Activated CD8-positive, alpha-beta memory T cell treated with anti-CD3 and anti-CD28 coated beads for 1 hour (primary cell): Measurements from ENCODE around the gene CYP4A22.
"Not testable (repeated sequence)": the region's sequence is repeated elsewhere in the genome, so short reads cannot be mapped to it uniquely, and the experiment has no call there.

Experiments used
- DNase-seq, 2 donors: peaks; one replicate each; pipeline ENCODE4 v3.0.0-alpha.2; 2020; ENCODE audit warnings: low read depth in 1 of 2; ENCODE audit errors: extremely low read depth in 1 of 2

The CYP4A22 gene

DNA sequence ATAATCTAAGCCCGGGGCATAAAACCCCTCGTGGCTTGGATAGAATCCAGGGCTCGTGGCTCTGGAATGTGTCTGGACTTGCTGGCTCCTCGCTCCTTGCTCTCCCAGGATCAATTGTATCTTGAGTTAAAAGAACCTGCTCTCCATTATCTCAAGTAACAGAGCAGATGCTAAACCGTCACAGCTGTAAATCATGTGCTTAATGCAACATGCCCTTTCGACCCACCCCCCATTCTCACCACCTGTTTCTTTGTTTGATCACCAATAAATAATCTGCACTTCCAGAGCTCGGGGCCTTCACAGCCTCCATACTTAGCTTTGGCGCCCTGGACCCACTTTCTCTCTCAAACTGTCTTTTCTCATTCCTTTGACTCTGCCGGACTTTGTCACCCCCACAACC lies 11.9 kb downstream of the CYP4A22 start:
- not testable (repeated sequence) for DNase-seq

DNA sequence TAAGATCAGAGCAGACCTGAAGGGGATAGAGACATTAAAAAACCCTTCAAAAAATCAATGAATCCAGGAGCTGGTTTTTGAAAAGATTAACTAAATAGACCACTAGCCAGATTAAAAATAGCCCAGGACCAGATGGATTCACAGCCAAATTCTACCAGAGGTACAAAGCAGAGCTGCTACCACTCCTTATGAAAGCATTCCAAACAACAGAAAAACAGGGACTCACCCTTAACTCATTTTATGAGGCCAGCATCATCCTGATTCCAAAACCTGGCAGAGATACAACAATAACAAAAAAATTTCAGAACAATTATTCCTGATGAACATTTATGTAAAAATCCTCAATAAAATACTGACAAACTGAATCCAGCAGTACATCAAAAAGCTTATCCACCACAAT lies 19.2 kb downstream of the CYP4A22 start:
- not testable (repeated sequence) for DNase-seq

DNA sequence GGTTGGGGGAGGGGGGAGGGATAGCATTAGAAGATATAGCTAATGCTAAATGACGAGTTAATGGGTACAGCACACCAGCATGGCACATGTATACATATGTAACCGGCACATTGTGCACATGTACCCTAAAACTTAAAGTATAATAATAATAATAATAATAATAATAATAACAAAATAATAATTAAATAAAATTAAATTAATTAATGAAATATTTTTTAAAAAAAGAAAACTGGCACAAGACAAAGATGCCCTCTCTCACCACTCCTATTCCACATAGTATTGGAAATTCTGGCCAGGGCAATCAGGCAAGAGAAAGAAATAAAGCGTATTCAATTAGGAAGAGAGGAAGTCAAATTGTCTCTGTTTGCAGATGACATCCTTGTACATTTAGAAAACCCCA lies 20.7 kb downstream of the CYP4A22 start:
- not testable (repeated sequence) for DNase-seq

DNA sequence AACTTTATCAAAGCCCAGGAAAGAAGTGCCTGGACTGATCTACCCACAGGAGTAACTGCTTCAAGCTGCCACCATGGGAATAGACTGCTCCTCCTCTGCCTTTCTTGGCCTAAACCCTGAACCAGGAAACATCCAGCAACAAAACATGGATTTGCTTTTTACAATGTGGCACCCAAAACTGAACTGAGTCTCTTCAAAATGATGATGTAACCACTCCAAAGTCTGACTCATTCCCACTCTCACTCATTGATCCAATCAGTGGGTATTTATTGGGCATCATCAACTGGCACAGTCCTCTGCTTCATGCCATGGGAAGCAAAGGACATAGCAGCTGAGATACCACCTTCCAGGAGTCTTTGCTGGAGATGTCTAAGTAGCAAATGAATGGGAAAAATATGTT lies 23.5 kb downstream of the CYP4A22 start:
- no peak for DNase-seq

DNA sequence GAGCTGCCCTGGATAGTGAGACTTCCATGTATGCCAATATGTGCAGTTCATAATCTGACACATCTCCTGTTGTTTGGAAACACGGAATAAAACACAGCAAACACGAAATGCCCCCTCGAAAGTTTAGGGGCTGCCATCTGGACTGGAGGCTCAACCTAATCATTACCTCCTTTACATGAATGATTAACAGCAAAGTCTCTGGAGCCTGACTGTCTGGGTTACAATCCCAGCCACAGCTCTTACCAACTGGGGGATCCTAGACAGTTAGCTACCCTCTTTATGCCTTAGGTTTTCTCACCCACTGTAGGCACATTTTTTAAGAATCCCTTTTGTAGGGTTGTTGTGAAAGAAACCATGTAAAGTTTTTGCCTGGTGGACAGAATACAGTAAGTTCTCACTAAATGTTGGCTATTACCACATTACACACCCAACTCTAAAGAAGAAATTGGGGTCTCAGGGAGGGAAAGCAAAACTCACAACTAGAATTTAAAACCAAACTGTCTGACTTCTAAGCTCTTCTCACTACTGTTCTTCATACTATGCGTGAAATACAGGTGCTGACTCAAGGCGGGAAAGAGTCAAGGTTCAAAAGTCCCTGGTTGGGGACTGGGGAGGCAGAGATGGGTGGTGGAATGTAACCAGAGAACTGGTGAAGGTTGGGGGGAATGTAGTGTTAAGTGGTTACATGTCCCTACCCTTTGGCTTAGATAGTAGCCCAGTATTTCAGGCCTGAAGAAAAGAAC lies 24.2 kb downstream of the CYP4A22 start:
- no peak for DNase-seq

DNA sequence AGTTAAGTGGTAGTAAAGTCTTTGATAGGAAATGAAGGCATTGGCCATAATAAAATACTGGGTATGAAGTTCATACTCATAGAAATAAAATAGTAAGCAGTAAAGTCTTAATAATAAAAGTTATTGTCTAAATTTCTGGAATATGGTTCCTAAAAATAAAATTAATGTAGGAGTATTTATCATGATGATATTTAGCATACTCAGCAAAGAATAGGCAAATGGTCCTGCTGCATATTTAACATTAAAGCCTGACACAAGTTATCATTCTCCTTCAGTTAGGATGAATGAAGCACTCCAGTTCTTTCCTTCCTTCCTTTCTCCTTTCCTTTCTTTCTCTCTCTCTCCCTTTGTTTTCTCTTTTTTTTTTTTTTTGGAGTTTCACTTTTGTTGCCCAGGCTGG lies 27.3 kb downstream of the CYP4A22 start:
- DNase-seq, result no peak

DNA sequence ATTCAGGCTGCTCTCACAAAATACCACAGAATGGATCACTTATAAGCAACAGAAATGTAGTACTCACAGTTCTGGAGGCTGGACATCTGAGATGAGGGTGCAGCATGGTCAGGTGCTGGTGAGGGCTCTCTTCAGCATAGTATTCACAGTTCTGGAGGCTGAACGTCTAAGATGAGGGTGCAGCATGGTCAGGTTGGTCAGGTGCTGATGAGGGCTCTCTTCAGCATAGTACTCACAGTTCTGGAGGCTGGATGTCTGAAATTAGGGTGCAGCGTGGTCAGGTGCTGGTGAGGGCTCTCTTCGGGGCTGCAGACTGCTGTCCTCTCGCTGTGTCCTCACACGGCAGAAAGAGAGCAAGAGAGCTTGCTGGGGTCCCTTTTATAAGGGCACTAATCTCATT lies 35.5 kb downstream of the CYP4A22 start:
- no peak for DNase-seq

DNA sequence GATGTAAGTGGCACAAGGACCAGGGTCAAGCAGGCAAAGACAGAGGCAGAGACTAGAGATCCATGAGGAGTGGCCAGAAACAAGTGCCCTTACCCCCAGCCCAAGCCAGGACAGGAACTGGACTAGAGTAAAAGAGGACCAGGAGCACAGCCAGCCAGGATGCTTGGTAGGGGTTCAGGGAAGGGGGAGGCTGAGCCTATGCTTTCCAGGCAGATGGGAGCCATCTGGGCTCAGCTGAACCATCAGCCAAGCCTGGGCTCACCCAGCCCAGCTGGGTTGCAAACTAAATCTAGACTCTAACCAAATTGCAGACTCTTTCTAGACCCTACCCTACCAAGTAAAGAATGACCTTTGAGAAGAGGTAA lies 37.4 kb downstream of the CYP4A22 start:
- DNase-seq, result no peak

DNA sequence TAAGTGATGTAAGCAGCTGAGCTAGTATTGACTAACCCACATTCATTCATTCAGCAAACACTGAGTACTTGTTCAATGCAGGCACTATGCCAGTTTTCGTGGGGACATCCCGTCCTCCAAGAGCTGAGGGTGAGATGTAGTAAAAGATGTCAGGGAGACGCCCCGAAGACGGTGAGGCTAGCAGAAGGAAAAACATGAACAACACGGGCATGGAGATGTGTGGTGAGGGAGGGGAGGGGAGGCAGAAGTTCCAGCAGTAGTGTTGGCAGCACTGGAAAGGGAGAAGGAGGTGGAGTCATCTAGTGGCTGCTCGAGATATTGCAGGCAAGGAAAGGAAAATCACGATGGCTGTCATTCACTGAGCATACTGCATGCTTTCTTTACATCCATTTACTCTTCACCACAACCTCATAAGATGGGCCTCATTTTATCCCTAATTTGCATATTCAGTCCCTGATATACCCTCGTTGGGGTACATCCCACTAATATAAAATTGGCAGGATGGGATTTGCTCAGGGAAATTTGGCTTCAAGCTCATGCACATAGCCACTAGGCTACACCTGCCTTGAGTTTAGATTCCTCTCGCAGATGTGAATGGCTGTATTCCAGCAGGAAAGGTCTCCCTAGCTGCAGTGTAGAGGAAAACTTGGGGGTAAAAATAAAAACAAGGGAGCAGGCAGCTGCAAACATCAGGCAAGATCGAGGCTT lies 38.1 kb downstream of the CYP4A22 start:
- DNase-seq, result no peak

DNA sequence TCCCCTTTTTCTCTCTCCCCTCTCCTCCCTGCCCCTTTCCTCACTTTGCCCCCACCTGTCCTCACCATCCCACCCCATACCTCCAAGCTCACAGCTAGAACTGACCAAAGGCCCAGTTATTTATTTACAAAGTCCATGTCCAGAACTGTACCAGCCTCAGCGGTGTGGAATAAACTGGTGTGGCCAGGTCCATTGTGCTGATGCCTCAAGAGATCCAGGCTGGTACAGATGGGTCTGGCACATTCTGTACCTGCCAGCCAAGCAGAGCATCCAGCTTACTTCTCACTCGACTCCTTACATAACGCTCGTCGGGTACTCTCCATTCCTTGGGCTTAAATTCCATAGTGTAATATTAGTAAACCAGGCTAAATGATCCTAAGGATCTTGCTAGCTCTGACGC lies 40.8 kb downstream of the CYP4A22 start:
- no peak for DNase-seq

DNA sequence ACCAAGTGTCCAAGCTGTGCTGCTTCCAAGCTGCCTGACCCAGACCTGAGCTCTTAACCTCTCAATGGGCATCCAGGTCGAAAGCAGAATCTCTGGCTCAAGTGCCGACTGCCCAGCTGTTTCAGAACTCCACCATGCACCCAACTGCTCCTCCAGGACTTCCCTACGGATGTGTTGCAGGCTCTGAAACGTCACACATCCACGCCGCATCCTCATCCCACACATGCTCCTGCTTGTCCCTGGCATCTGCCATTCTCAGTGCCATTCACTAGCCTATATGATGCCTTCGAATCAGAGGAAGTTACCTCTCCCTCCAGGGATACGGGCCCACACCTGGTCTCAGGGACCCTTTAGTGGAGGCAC lies 41.4 kb downstream of the CYP4A22 start:
- no peak for DNase-seq

DNA sequence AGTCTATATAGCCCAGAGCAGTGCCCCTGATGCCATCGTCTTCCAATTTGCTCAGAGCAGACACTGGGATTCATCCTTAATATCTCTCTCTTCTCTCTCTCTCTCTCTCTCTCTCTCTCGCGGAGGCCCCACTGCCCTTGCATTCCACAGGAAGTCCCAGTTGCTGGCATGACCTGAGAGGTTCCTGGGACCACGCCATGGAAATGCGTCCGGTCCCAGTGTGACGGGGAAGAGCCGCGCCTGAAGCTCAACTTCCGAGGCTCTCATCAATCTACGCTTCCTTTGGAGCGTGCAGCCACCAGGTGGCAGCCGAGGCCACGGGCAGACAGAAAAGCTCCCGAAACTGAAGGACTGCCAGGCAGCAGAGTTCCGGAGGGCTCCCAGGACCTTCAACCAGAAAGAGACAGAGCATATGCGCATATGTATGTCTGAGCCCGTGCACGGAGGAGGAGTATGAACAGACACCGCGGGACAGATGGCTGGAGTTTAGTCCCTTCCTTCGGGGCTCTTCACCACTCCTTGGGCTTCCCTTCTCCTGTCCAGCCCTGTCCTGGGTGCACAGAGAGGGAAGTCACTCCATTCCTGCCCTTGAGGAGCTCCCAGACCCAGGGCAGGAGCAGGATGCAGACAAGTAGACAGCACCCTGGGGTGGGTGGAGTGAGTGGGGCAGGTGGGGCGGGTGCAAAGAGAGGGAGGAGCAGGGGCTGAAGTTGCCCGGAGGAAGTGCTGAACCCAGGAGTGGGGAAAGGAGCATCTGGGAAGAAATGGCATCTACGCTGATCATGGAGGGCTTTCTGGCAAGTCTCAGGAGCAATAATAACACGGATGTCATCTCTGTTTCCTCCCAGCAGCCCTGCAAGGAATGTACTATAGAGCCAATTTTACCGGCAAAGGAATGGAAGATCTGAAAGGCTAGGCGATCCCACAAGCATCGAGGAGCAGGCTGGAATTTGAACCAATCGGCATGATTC lies 42.1 kb downstream of the CYP4A22 start:
- DNase-seq, result peak; percentile 12 to 54

DNA sequence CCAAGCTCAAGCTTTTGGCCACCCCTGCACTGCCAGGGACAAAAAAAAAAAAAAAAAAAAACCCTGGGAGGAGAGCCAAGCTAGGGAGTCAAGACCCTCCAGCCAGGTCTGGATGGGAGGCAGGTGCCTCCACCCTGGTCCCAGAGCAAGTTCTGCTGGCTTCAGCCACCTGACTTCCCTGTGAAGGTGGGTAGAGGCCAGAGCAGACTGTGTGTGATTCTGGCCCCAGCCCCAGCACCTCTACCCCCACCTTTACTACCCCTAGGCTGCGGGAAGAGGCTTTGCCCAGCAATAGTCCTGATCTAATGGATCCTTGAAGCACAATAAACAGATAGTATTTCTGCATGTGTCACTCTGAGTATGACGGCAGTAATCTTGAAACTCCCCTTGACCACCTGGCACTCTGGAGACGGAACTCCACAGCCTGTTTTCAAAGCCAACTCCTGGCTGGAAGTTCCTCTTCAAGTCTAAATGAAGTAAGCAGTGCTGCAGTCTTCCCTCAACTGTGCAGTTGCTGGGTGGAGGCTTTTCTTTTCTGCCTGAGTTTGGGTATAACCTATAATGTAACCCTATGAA lies 42.8 kb downstream of the CYP4A22 start:
- DNase-seq, result no peak

DNA sequence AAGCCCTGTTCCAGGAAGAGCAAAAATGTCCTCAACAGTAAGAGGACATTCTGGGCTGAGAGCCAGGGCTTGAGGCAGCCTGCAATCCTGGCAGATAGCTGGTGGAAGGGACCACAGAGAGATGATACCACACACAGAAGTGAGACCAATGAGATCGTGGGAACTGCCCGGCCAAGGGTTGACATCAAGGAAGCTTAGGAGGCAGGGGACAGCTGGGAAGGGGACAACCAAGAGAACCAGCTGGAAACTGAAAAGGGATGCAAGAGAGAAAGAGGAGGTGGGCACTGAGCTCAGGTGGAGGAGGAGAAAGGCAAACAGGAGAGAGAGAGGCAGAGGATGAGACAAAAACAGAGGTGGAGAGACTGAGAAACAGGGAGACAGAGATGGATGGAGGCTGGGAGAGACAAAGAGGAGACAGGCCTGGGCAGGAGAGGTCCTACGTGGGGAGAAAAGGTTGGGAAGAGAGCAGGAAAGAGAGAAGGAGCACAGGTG lies 43.4 kb downstream of the CYP4A22 start:
- no peak for DNase-seq

DNA sequence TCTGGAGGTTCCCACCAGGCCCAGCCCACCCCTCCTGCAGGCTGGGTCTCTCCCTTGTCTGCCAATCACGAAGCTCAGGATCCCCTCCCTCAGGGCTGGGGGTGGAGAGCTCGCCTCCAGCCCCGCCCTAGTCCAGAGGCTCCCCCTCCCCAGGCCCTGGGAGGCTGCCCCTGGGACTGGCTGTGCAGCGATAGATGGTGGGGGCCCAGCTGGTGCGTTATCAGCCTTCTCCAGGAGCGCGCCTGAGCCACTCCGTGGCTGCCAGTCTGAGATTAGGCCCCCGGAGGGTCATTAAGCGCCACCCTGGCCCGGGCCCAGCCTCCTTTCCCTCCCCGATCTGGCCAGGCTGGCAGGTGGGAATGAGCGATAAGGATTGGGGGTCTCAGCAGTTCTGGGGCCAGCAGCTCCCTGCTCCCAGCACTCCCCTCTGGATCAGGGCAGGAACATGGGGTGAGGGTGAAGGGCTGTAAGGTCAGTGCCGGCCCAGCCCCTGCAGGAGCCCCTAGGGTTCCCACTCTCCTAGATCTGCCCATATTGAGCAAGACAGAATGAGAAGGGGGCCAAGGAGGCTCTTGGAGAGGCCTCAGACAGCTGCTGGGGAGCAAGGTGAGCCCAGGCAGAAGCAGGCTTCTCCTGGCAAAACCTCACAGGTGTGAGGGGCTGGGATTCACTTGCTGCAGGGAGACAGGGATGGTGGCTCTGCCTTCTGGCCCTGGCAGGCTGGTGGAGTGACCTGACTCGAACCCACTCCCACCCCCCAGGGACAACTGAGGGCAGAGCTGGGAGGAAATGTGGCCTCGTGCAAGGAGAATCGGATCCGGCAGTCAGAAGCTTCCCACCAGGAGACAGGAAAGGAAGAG lies 44.1 kb downstream of the CYP4A22 start:
- no peak for DNase-seq

DNA sequence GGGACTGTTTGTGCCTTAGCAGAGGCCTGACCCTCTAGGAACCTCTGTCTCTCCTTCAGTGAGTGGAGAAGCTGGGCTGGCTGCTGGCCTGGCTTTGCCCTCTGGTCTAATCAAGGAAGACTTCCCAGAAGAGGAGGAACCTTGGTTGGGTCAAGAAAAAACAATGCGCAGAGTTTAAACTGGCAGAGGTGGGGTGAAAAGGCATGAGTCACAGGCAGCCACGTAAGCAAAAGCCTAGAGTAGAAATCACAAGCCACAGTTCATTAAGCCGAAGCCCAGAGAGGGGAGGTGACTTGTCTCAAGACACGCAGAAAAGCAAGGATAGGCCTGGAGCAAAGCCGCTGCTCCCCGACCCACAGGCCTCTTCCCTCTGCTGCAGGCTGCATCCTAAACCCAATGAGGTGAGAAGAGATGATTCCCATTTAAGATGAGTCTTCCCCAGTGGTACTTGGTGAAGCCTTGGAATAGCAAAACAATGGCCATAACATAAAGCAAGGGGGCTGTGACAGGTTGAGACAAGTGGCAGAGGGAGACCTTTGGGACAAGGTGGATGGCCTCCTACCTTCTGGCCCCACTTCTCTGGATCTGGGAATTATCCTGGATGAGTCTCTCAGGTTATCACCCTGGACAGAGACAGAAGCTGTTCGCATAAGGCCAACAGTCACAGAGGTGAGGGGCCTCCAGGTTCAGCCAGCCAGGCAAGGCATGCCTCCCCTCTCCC lies 44.9 kb downstream of the CYP4A22 start:
- no peak for DNase-seq

DNA sequence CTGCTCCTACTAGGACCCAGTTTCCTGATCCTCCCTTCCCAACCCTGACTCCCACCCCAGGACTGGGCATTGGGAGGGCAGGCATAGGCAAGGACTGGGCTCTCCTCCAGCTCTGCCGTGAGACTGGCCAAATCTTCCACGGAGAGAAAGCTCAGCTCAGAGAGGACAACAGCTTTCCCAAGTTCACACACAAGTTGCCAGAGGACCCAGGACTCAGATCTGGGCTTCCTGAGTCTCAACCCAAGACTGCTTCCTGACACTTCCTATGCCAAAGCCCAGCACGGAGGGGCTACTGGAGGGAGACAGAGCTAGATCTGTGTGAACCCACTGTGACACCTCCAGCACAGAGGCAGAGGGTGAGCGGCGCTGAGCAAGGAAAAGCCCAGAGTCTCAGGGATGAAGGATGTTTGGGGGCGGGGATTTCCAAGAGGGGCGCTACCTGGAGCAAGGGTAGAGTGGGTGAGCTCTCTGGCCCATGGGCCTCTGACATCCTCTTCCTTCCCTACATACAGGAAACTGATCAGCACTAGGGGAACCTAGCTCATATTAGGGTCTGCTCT lies 45.5 kb downstream of the CYP4A22 start:
- DNase-seq, result no peak

DNA sequence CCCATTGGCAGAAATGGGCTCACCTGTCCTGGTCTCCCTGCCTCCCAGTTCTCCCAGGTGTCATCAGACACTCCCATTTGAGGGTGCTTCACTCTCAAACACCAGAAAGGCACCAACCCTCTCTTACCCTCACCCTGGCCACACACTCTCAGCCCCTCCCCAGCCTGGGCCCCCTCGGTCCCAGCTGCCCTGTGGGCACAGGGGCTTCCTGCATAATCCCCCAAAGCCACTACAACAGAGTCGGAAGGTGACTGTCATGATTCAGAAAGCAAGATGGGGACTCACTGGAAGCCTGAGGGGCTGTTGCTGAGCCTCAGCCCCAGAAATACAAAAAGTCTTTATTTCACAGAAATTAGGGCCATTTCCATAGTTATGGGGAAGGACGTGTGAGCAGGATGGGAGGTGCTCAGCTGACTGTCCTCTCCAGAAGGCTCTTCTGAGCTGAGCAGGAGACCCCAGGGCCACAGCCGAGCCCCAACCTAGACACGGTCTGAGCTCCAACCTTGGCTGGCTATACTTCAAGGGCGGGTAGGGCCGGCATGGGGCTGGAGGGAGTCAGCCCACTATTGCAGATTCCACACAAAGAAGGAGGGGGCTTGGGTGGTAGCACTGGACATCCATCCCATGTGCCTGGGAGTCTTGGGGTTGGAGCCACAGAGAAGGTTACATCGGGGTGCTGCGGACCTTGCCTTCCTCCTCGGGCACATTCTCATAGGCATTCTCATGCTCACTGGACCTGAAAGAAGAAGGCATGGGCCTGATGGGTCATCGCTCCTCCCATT lies 46.3 kb downstream of the CYP4A22 start:
- no peak for DNase-seq
